IMR-90 (cell line): ENCODE measurements around the gene ABO. TPM values are rescaled to one million over a fixed set of nuclear protein-coding genes. Genes with fewer than 3 reads are reported as not detected.

Experiments used
- ATAC-seq: fragments of 200-7000 bp; cut with Tn5 transposase; 2 replicates; pipeline ENCODE4 v1.9.1; 2020; ENCODE audit warnings: low read depth, mild to moderate bottlenecking, moderate library complexity
- BruUV-seq: library from RNA; stranded (reverse); fragments of 400-500 nt; replicated peaks from 2 replicates; lab custom pipeline; 2021; lab: Mats Ljungman, UMichigan
- CTCF ChIA-PET: fragments of 300-600 bp; formaldehyde crosslinking; extraction: SDS; loops from one replicate; lab custom pipeline; 2021; ENCODE audit warnings: antibody characterized with exemption; lab: Yijun Ruan, JAX
- POLR2A ChIA-PET: fragments of 300-600 bp; sonication (Branson Sonifier 250); formaldehyde crosslinking; loops from one replicate; lab custom pipeline; 2022; ENCODE audit warnings: antibody characterized with exemption; ENCODE audit not compliant: unreplicated experiment; lab: Charles Lee
- DNase-seq: peaks from one replicate; pipeline ENCODE4 v3.0.0; 2013
- H2AFZ ChIP-seq: replicated peaks from 2 replicates; pipeline ENCODE3; 2013; ENCODE audit warnings: low read length, mild to moderate bottlenecking; ENCODE audit not compliant: poor library complexity
- H2AK5ac ChIP-seq: 2 replicates; pipeline ENCODE4 v1.6.1; 2013; ENCODE audit warnings: low read depth, low read length, inconsistent platforms
- H2AK9ac ChIP-seq: replicated peaks from 2 replicates; pipeline ENCODE3; 2013; ENCODE audit warnings: mild to moderate bottlenecking, low read depth, low read length, moderate library complexity; ENCODE audit not compliant: poor library complexity
- H2BK120ac ChIP-seq: 2 replicates; pipeline ENCODE4 v1.6.1; 2013; ENCODE audit warnings: low read depth, low read length, inconsistent platforms
- H2BK15ac ChIP-seq: 3 replicates; pipeline ENCODE4 v1.6.1; 2013; ENCODE audit warnings: low read depth, low read length, inconsistent platforms
- H2BK20ac ChIP-seq: 2 replicates; pipeline ENCODE4 v1.6.1; 2013; ENCODE audit warnings: low read depth, mild to moderate bottlenecking, inconsistent platforms, low read length, moderate library complexity
- H2BK5ac ChIP-seq: 2 replicates; pipeline ENCODE4 v1.6.1; 2013; ENCODE audit warnings: mild to moderate bottlenecking, low read depth, low read length, inconsistent platforms; ENCODE audit not compliant: poor library complexity, severe bottlenecking
- H3K14ac ChIP-seq: replicated peaks from 2 replicates; pipeline ENCODE4 v1.6.1; 2013; ENCODE audit warnings: low read depth, low read length, inconsistent platforms
- H3K18ac ChIP-seq: 2 replicates; pipeline ENCODE4 v1.6.1; 2013; ENCODE audit warnings: low read depth, low read length, control low read depth
- H3K23ac ChIP-seq: 2 replicates; pipeline ENCODE4 v1.6.1; 2013; ENCODE audit warnings: low read depth, low read length, inconsistent platforms
- H3K27ac ChIP-seq: 2 replicates; pipeline ENCODE4 v1.5.1; 2013; ENCODE audit warnings: mild to moderate bottlenecking, control low read depth, low read length; ENCODE audit not compliant: insufficient read depth
- H3K27me3 ChIP-seq: 2 replicates; pipeline ENCODE4 v1.6.1; 2013; ENCODE audit warnings: low read length; ENCODE audit not compliant: control insufficient read depth, insufficient read depth
- H3K36me3 ChIP-seq: 2 replicates; pipeline ENCODE4 v1.6.1; 2013; ENCODE audit warnings: low read length, mixed read lengths; ENCODE audit not compliant: control insufficient read depth, insufficient read depth
- H3K4ac ChIP-seq: 2 replicates; pipeline ENCODE4 v1.6.1; 2013; ENCODE audit warnings: low read depth, low read length, inconsistent platforms
- H3K4me1 ChIP-seq: 2 replicates; pipeline ENCODE4 v1.6.1; 2013; ENCODE audit warnings: low read length, mixed read lengths; ENCODE audit not compliant: control insufficient read depth, insufficient read depth
- H3K4me2 ChIP-seq: 2 replicates; pipeline ENCODE4 v1.6.1; 2013; ENCODE audit warnings: low read depth, mild to moderate bottlenecking, control low read depth, low read length, moderate library complexity
- H3K4me3 ChIP-seq: 2 replicates; pipeline ENCODE4 v1.5.1; 2013; ENCODE audit warnings: low read depth, mild to moderate bottlenecking, control low read depth, low read length, moderate library complexity; ENCODE audit not compliant: insufficient read depth
- H3K56ac ChIP-seq: 2 replicates; pipeline ENCODE4 v1.6.1; 2013; ENCODE audit warnings: low read length, inconsistent platforms; ENCODE audit not compliant: insufficient read depth; ENCODE audit errors: extremely low read depth
- H3K79me1 ChIP-seq, 2 experiments: 2 replicates each; pipeline ENCODE4 v1.6.1; 2013; ENCODE audit warnings: low read length in 2 of 2, inconsistent platforms in 1 of 2, low read depth in 1 of 2
- H3K9ac ChIP-seq: 2 replicates; pipeline ENCODE4 v1.6.1; 2013; ENCODE audit warnings: low read depth, low read length, control low read depth
- H3K9me1 ChIP-seq: 2 replicates; pipeline ENCODE4 v1.6.1; 2013; ENCODE audit warnings: low read length, inconsistent platforms; ENCODE audit not compliant: insufficient read depth
- H3K9me3 ChIP-seq: 2 replicates; pipeline ENCODE4 v1.6.1; 2013; ENCODE audit warnings: low read length; ENCODE audit not compliant: control insufficient read depth, insufficient read depth
- H4K20me1 ChIP-seq: 2 replicates; pipeline ENCODE4 v1.6.1; 2013; ENCODE audit warnings: low read length, inconsistent platforms; ENCODE audit not compliant: insufficient read depth
- H4K5ac ChIP-seq: 2 replicates; pipeline ENCODE4 v1.6.1; 2013; ENCODE audit warnings: mild to moderate bottlenecking, low read depth, low read length, control low read depth
- H4K8ac ChIP-seq, 2 experiments: 2 replicates each; pipeline ENCODE4 v1.6.1; 2013; ENCODE audit warnings: low read depth in 2 of 2, low read length in 2 of 2, control low read depth in 1 of 2, inconsistent platforms in 1 of 2
- H4K91ac ChIP-seq: 2 replicates; pipeline ENCODE4 v1.6.1; 2013; ENCODE audit warnings: low read depth, low read length, inconsistent platforms; ENCODE audit not compliant: insufficient read depth
- BHLHE40 ChIP-seq: fragments of 150-350 bp; IDR thresholded peaks from 2 replicates; pipeline ENCODE4 v1.6.1; 2016; ENCODE audit warnings: mild to moderate bottlenecking, low read depth, low read length
- CEBPB ChIP-seq: IDR thresholded peaks from 2 replicates; pipeline ENCODE4 v1.6.1; 2012; ENCODE audit warnings: low read depth, low read length, improper control_type of control experiment
- CTCF ChIP-seq: conservative IDR thresholded peaks from 2 replicates; pipeline ENCODE4 v1.5.1; 2012; ENCODE audit warnings: mild to moderate bottlenecking, low read depth, low read length, improper control_type of control experiment
- ELK1 ChIP-seq: fragments of 150-350 bp; IDR thresholded peaks from 2 replicates; pipeline ENCODE4 v1.6.1; 2016; ENCODE audit warnings: low read depth, mild to moderate bottlenecking, low read length, moderate library complexity, borderline replicate concordance
- FOS ChIP-seq: fragments of 150-350 bp; IDR thresholded peaks from 2 replicates; pipeline ENCODE4 v1.6.1; 2016; ENCODE audit warnings: low read depth, low read length
- MAFK ChIP-seq: IDR thresholded peaks from 2 replicates; pipeline ENCODE4 v1.6.1; 2012; ENCODE audit warnings: low read depth, low read length, improper control_type of control experiment
- MAZ ChIP-seq: IDR thresholded peaks from 2 replicates; pipeline ENCODE4 v1.6.1; 2012; ENCODE audit warnings: low read depth, mild to moderate bottlenecking, low read length, improper control_type of control experiment, moderate library complexity, borderline replicate concordance
- MXI1 ChIP-seq: IDR thresholded peaks from 2 replicates; pipeline ENCODE4 v1.6.1; 2012; ENCODE audit warnings: low read depth, mild to moderate bottlenecking, low read length, moderate library complexity, borderline replicate concordance
- NFE2L2 ChIP-seq: fragments of 150-350 bp; IDR thresholded peaks from 2 replicates; pipeline ENCODE4 v1.6.1; 2016; ENCODE audit warnings: low read depth, mild to moderate bottlenecking, low read length
- POLR2A ChIP-seq: IDR thresholded peaks from 2 replicates; pipeline ENCODE4 v1.6.1; 2012; ENCODE audit warnings: mild to moderate bottlenecking, low read depth, low read length
- RAD21 ChIP-seq: IDR thresholded peaks from 2 replicates; pipeline ENCODE4 v1.6.1; 2012; ENCODE audit warnings: low read length, improper control_type of control experiment
- RCOR1 ChIP-seq: IDR thresholded peaks from 2 replicates; pipeline ENCODE4 v1.6.1; 2012; ENCODE audit warnings: mild to moderate bottlenecking, low read length, improper control_type of control experiment; ENCODE audit not compliant: insufficient replicate concordance
- RFX5 ChIP-seq: IDR thresholded peaks from 2 replicates; pipeline ENCODE4 v1.8.0; 2012; ENCODE audit warnings: low read depth, mild to moderate bottlenecking, low read length, moderate library complexity
- SMC3 ChIP-seq: fragments of 150-350 bp; IDR thresholded peaks from 2 replicates; pipeline ENCODE4 v1.6.1; 2016; ENCODE audit warnings: low read depth, mild to moderate bottlenecking, antibody characterized with exemption, low read length, moderate library complexity
- USF2 ChIP-seq: fragments of 150-350 bp; IDR thresholded peaks from 2 replicates; pipeline ENCODE4 v1.6.1; 2017; ENCODE audit warnings: mild to moderate bottlenecking, antibody characterized with exemption, low read length, low read depth
- WGBS, 2 experiments: methylation state at CpG; one replicate each; pipeline versions ENCODE4 v1.1.5 to v1.1.7; 2013; ENCODE audit warnings: missing lambda C conversion rate in 2 of 2; ENCODE audit not compliant: insufficient read length in 1 of 2; ENCODE audit errors: extremely low coverage in 2 of 2; 5-methylcytosine and 5-hydroxymethylcytosine counted together
- dilution Hi-C: fragments of 300-500 bp; cut with HindIII; formaldehyde crosslinking; loops from one replicate; pipeline ENCODE4 v1.14.3; 2018; ENCODE audit warnings: low sequenced_read_pairs; ENCODE audit not compliant: unreplicated experiment
- in situ Hi-C: fragments of 300-500 bp; cut with MboI; formaldehyde crosslinking; loops from 3 replicates; pipeline ENCODE4 v1.14.3; 2019; ENCODE audit warnings: low sequenced_read_pairs, inconsistent platforms, mixed read lengths
- intact Hi-C: fragments of 100-400 bp; cut with micrococcal nuclease; formaldehyde crosslinking; loops from 2 replicates; pipeline ENCODE4 v1.10.0; 2022
- polyA plus RNA-seq, 3 experiments: library from polyadenylated mRNA; depleted of rRNA; stranded (reverse); fragments of >200 nt; gene quantifications; 2 replicates each; pipeline ENCODE4 v1.2.3, GENCODE V29; 2012; ENCODE audit warnings: low replicate concordance in 1 of 3
- total RNA-seq: library from RNA; depleted of rRNA; stranded (reverse); fragments of >200 nt; gene quantifications from 2 replicates; pipeline ENCODE4 v1.2.3, GENCODE V29; 2012

ABO gene
- total and polyA plus RNA-seq, 2 of the 4 experiments (the other 2 are of a cell fraction), result not detected

GRCh38 chr9:133278161-133279114 lies 3.4 kb upstream of the ABO start:
- in situ Hi-C loops (no loop called here), intact Hi-C loops (no loop called here), dilution Hi-C loops (no loop called here)
- DNase-seq (no peak), ATAC-seq (no peak)
- H3K4me2 ChIP-seq, result no peak overlapping the region
- H3K27me3 ChIP-seq, result peaks cover 62% of the 10 kb centered on the region
- no peak overlapping the region for H3K27ac ChIP-seq
- no peak overlapping the region for H4K5ac ChIP-seq
- no peak overlapping the region for H2AFZ ChIP-seq
- H3K9me3 ChIP-seq, result peaks cover 2% of the 10 kb centered on the region; the same call in 1 of the 2 replicates
- H3K18ac ChIP-seq, result no peak overlapping the region
- H3K36me3 ChIP-seq, result no peaks in the 10 kb centered on the region
- H3K4me1 ChIP-seq, result no peaks in the 10 kb centered on the region
- H3K4ac ChIP-seq, result no peak overlapping the region
- no peak overlapping the region for H2BK20ac ChIP-seq
- no TSS peak for BruUV-seq
- H4K20me1 ChIP-seq, result no peaks in the 10 kb centered on the region
- no peak overlapping the region for H3K23ac ChIP-seq
- WGBS, 2 experiments, result 88% methylated on average over 3 of the region's 12 CpGs; no CpG with 5 or more reads in 1 of the 2 experiments
- H2AK9ac ChIP-seq, result no peak overlapping the region
- no peak overlapping the region for H3K14ac ChIP-seq
- no peak overlapping the region for H3K9ac ChIP-seq
- no peak overlapping the region for H3K56ac ChIP-seq
- H4K8ac ChIP-seq, result no peak overlapping the region
- H2BK15ac ChIP-seq, result no peak overlapping the region
- H2BK5ac ChIP-seq, result no peak overlapping the region
- H2AK5ac ChIP-seq, result no peak overlapping the region
- ChIA-PET POLR2A (no interaction called here), CTCF (no interaction called here)
- no peaks in the 10 kb centered on the region for H3K79me1 ChIP-seq
- no peaks in the 10 kb centered on the region for H3K9me1 ChIP-seq
- no peak overlapping the region for H2BK120ac ChIP-seq
- no peak overlapping the region for H3K4me3 ChIP-seq
- H4K91ac ChIP-seq, result no peak overlapping the region
- TF ChIP-seq NFE2L2 (no peak), RCOR1 (no peak), ELK1 (no peak), CEBPB (no peak), CTCF (no peak), MAZ (no peak), RFX5 (no peak), FOS (no peak), USF2 (no peak), POLR2A (no peak), BHLHE40 (no peak), MXI1 (no peak), RAD21 (no peak), SMC3 (no peak), MAFK (no peak)
